Gastrocnemius medialis (tissue), 4 donors: Measurements from ENCODE around the gene UBE4B. TPM values are rescaled to one million over a fixed set of nuclear protein-coding genes. Genes with fewer than 3 reads are reported as not detected.
A peak's percentile ranks its signal among the peaks of the same experiment; 100 is the strongest.

Source experiments
- ATAC-seq, 2 donors: fragments of 150-250 bp; one replicate each; pipeline ENCODE4 v1.9.1; 2016
- DNase-seq, 2 donors: peaks; one replicate each; pipeline ENCODE4 v3.0.0-alpha.2; 2019
- H3K27ac ChIP-seq, 4 donors: fragments of 200-600 bp; sonication (generic); 1 replicate in 1 of 4; 2 replicates in 3 of 4; pipeline ENCODE4 v1.5.1; 2016 to 2018; ENCODE audit warnings: mild to moderate bottlenecking in 2 of 4, moderate library complexity in 1 of 4
- H3K27me3 ChIP-seq, 3 donors: fragments of 200-600 bp; sonication (generic) in 2 of 3; 1 replicate in 1 of 3; 2 replicates in 2 of 3; pipeline versions ENCODE4 v1.5.1 to v1.6.0; 2016 to 2019; ENCODE audit warnings: mild to moderate bottlenecking in 1 of 3, moderate library complexity in 1 of 3
- H3K36me3 ChIP-seq, 2 donors: fragments of 200-600 bp; sonication (generic) in 1 of 2; one replicate each; pipeline ENCODE4 v1.5.1; 2017 to 2018
- H3K4me1 ChIP-seq, 2 donors: fragments of 200-600 bp; sonication (generic) in 1 of 2; one replicate each; pipeline ENCODE4 v1.5.1; 2016 to 2017; ENCODE audit warnings: mild to moderate bottlenecking in 2 of 2
- H3K4me3 ChIP-seq, 4 donors: fragments of 200-600 bp; sonication (generic) in 3 of 4; 1 replicate in 1 of 4; 2 replicates in 3 of 4; pipeline ENCODE4 v1.5.1; 2016 to 2019; ENCODE audit warnings: mild to moderate bottlenecking in 2 of 4
- H3K9me3 ChIP-seq, 3 donors: fragments of 200-600 bp; sonication (generic) in 2 of 3; 1 replicate in 1 of 3; 2 replicates in 2 of 3; pipeline ENCODE4 v1.5.1; 2016 to 2019
- CTCF ChIP-seq, 5 experiments: fragments of 450-650 bp in 3 of 5; fragments of 200-600 bp in 2 of 5; sonication (generic) in 2 of 5; IDR thresholded peaks in 4 of 5; conservative IDR thresholded peaks in 1 of 5; 1 replicate in 4 of 5; 2 replicates in 1 of 5; pipeline ENCODE4 v1.5.1; 2016 to 2019; ENCODE audit warnings: antibody characterized with exemption in 5 of 5, mild to moderate bottlenecking in 3 of 5, moderate library complexity in 3 of 5
- POLR2A ChIP-seq, 2 donors: fragments of 450-650 bp; IDR thresholded peaks; one replicate each; pipeline ENCODE4 v1.6.1; 2017; ENCODE audit warnings: antibody characterized with exemption in 2 of 2, mild to moderate bottlenecking in 2 of 2, moderate library complexity in 2 of 2
- in situ Hi-C, 4 donors: fragments of 200-750 bp; cut with MboI; loops; one replicate each; pipeline versions ENCODE4 v1.15.0 to v1.8.0; 2017; ENCODE audit warnings: low sequenced_read_pairs in 4 of 4
- intact Hi-C: fragments of 100-400 bp; cut with DNase I; formaldehyde crosslinking; loops from one replicate; pipeline ENCODE4 v1.15.1; 2023; ENCODE audit warnings: low total_unique reads
- total RNA-seq, 4 donors: library from RNA; depleted of rRNA; stranded (reverse); fragments of >200 nt; gene quantifications; one replicate each; pipeline versions ENCODE4 v1.1.0 to v1.2.3, GENCODE V29; 2016

UBE4B gene
- total RNA-seq, 4 donors from 2014 or later, result 42.6 to 143 (median 98.2) TPM

- no peaks in the 10 kb centered on the region for H3K9me3 ChIP-seq
- H3K36me3 ChIP-seq, result peaks cover 3 to 36% of the 10 kb centered on the region in 2 donors
- H3K4me3 ChIP-seq, result no peak overlapping the region
- DNase-seq (no peak), ATAC-seq (no peak)
- in situ Hi-C loops, result no loop called here
- TF ChIP-seq CTCF (IDR thresholded peaks at IDR 0.05 in 4 of 5, conservative IDR thresholded peaks at IDR 0.05 in 1 of 5) (no peak), POLR2A (IDR thresholded peaks at IDR 0.05) (no peak)
- H3K4me1 ChIP-seq, result no peaks in the 10 kb centered on the region
- H3K27me3 ChIP-seq, result no peaks in the 10 kb centered on the region
- intact Hi-C loops, result no loop called here
- no peak overlapping the region for H3K27ac ChIP-seq
Measured at GRCh38 chr1:10117132-10117531, 84.4 kb downstream of the UBE4B start.

- H3K36me3 ChIP-seq, result peaks cover 3 to 39% of the 10 kb centered on the region in 2 donors
- no peak for TF ChIP-seq POLR2A (IDR thresholded peaks at IDR 0.05)
- TF ChIP-seq CTCF (IDR thresholded peaks at IDR 0.05 in 4 of 5, conservative IDR thresholded peaks at IDR 0.05 in 1 of 5), result no peak
- no peaks in the 10 kb centered on the region for H3K27me3 ChIP-seq
- peak overlapping the region in 1 of 4 donors; percentile 13 for H3K27ac ChIP-seq
- intact Hi-C loops (no loop called here), in situ Hi-C loops (no loop called here)
- H3K9me3 ChIP-seq, result no peaks in the 10 kb centered on the region
- H3K4me3 ChIP-seq, result no peak overlapping the region
- H3K4me1 ChIP-seq, result no peaks in the 10 kb centered on the region
- DNase-seq, result no peak
- ATAC-seq, result no peak
Measured at GRCh38 chr1:10117865-10118264, 85.1 kb downstream of the UBE4B start.

GRCh38 chr1:10121688-10122087 is 88.9 kb downstream of the UBE4B start:
- H3K9me3 ChIP-seq, result no peaks in the 10 kb centered on the region
- H3K27ac ChIP-seq, result no peak overlapping the region
- ATAC-seq, result no peak
- no peak for DNase-seq
- H3K36me3 ChIP-seq, result peaks cover under 1 to 41% of the 10 kb centered on the region in 2 donors
- peaks cover 6 to 11% of the 10 kb centered on the region in 2 donors for H3K4me1 ChIP-seq
- intact Hi-C loops, result no loop called here
- TF ChIP-seq CTCF (IDR thresholded peaks at IDR 0.05 in 4 of 5, conservative IDR thresholded peaks at IDR 0.05 in 1 of 5), result no peak
- no peak for TF ChIP-seq POLR2A (IDR thresholded peaks at IDR 0.05)
- in situ Hi-C loops, result no loop called here
- H3K27me3 ChIP-seq, result no peaks in the 10 kb centered on the region
- H3K4me3 ChIP-seq, result no peak overlapping the region

GRCh38 chr1:10122926-10123325 is 90.2 kb downstream of the UBE4B start:
- Histone ChIP-seq H3K9me3 (no peaks in the 10 kb centered on the region), H3K36me3 (peaks cover 0 to 50% of the 10 kb centered on the region in 2 donors), H3K4me1 (peaks cover 6 to 11% of the 10 kb centered on the region in 2 donors), H3K27me3 (no peaks in the 10 kb centered on the region), H3K27ac (peak overlapping the region in 3 of 4 donors; percentile 6 to 45 (median 43)), H3K4me3 (no peak overlapping the region)
- DNase-seq, result no peak
- in situ Hi-C loops (no loop called here), intact Hi-C loops (no loop called here)
- no peak for ATAC-seq
- TF ChIP-seq POLR2A (IDR thresholded peaks at IDR 0.05), result no peak
- no peak for TF ChIP-seq CTCF (IDR thresholded peaks at IDR 0.05 in 4 of 5, conservative IDR thresholded peaks at IDR 0.05 in 1 of 5)
